Left ventricle myocardium inferior (tissue), 1 donor: ENCODE results near the gene SH3BGRL2. TPM values are rescaled to one million over a fixed set of nuclear protein-coding genes. Genes with fewer than 3 reads are reported as not detected.
"Not testable (repeated sequence)": the region's sequence is repeated elsewhere in the genome, so short reads cannot be mapped to it uniquely, and the experiment has no call there.

Experiments used
- DNase-seq: peaks from one replicate; pipeline ENCODE4 v3.0.0-alpha.2; 2020
- H3K27ac ChIP-seq: fragments of 200-600 bp; replicated peaks from 2 replicates; pipeline ENCODE4 v1.8.0; 2021
- H3K27me3 ChIP-seq: fragments of 200-600 bp; 2 replicates; pipeline ENCODE4 v1.8.0; 2021; ENCODE audit warnings: low read depth
- H3K36me3 ChIP-seq: fragments of 200-600 bp; 2 replicates; pipeline ENCODE4 v1.8.0; 2021
- H3K4me1 ChIP-seq: fragments of 200-600 bp; 2 replicates; pipeline ENCODE4 v1.8.0; 2021
- H3K4me3 ChIP-seq: fragments of 200-600 bp; 2 replicates; pipeline ENCODE4 v1.8.0; 2021; ENCODE audit warnings: mild to moderate bottlenecking, moderate library complexity
- H3K9me3 ChIP-seq: fragments of 200-600 bp; replicated peaks from 2 replicates; pipeline ENCODE4 v1.8.0; 2021
- intact Hi-C: fragments of 100-400 bp; cut with micrococcal nuclease; formaldehyde crosslinking; loops from one replicate; pipeline ENCODE4 v1.11.0; 2022
- total RNA-seq: library from RNA; stranded (reverse); fragmentation: NEBNext Ultra II Directional; extraction: Animal tissue kit (Norgen Biotek cat#: 25700); gene quantifications from one replicate; pipeline ENCODE4 v1.2.1, GENCODE V29; 2021
- TF ChIP-seq, protein P1 (sequence below): fragments of 200-600 bp; IDR thresholded peaks from 2 replicates; pipeline ENCODE4 v1.8.0; 2021; ENCODE audit warnings: antibody characterized with exemption, mild to moderate bottlenecking, borderline replicate concordance
- donor health status: DM: no; HTN: yes; CAD: no; lungs with severe emphysema.

Gene SH3BGRL2
- total RNA-seq, 1 donor from 2014 or later = 5.8 TPM

DNA sequence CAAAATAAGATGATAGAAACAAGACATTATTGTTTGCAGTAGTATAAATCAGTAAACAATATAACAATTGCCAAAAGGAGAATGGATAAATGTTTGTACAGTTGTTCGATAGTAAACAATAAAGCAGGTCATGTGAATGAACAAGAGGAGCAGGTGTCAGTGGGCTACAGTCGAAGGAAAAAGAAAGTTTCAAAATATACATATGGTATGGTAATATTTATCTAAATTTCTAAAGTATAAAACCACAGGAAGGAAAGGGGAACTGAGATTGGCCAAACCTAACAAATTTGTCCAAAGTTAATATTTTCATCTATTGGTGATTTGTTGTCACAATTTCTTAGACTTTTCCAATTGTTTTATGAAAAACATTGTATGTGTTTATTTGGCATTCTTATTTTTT lies 110.9 kb downstream of the SH3BGRL2 start:
- TF ChIP-seq, protein P1, sequence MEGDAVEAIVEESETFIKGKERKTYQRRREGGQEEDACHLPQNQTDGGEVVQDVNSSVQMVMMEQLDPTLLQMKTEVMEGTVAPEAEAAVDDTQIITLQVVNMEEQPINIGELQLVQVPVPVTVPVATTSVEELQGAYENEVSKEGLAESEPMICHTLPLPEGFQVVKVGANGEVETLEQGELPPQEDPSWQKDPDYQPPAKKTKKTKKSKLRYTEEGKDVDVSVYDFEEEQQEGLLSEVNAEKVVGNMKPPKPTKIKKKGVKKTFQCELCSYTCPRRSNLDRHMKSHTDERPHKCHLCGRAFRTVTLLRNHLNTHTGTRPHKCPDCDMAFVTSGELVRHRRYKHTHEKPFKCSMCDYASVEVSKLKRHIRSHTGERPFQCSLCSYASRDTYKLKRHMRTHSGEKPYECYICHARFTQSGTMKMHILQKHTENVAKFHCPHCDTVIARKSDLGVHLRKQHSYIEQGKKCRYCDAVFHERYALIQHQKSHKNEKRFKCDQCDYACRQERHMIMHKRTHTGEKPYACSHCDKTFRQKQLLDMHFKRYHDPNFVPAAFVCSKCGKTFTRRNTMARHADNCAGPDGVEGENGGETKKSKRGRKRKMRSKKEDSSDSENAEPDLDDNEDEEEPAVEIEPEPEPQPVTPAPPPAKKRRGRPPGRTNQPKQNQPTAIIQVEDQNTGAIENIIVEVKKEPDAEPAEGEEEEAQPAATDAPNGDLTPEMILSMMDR = no peak
- Histone ChIP-seq H3K27me3 (no peaks in the 10 kb centered on the region), H3K4me1 (no peaks in the 10 kb centered on the region), H3K4me3 (no peak overlapping the region), H3K36me3 (no peaks in the 10 kb centered on the region), H3K27ac (no peak overlapping the region), H3K9me3 (peaks cover 21% of the 10 kb centered on the region)
- intact Hi-C loops = no loop called here
- no peak for DNase-seq

GRCh38 chr6:79745282-79745681 lies 114.2 kb downstream of the SH3BGRL2 start:
- intact Hi-C loops, H3K27ac ChIP-seq, DNase-seq, H3K4me1 ChIP-seq, H3K27me3 ChIP-seq, H3K4me3 ChIP-seq, H3K36me3 ChIP-seq: not testable (repeated sequence)
- H3K9me3 ChIP-seq = peaks cover 21% of the 10 kb centered on the region

GRCh38 chr6:79746325-79746724 lies 115.2 kb downstream of the SH3BGRL2 start:
- H3K4me3 ChIP-seq, H3K27me3 ChIP-seq, DNase-seq, H3K36me3 ChIP-seq, intact Hi-C loops, H3K27ac ChIP-seq, H3K4me1 ChIP-seq: not testable (repeated sequence)
- peaks cover 13% of the 10 kb centered on the region for H3K9me3 ChIP-seq

- no peak overlapping the region for H3K4me3 ChIP-seq
Observed at GRCh38 chr6:79750806-79751205, 119.7 kb downstream of the SH3BGRL2 start.

More at GRCh38 chr6:79750806-79751205, 119.7 kb downstream of the SH3BGRL2 start:
- no peak overlapping the region for H3K27ac ChIP-seq
- no peaks in the 10 kb centered on the region for H3K36me3 ChIP-seq
- TF ChIP-seq, protein P1 = no peak
- H3K27me3 ChIP-seq = no peaks in the 10 kb centered on the region
- intact Hi-C loops = no loop called here
- no peak for DNase-seq
- H3K4me1 ChIP-seq = no peaks in the 10 kb centered on the region
- H3K9me3 ChIP-seq = peaks cover under 1% of the 10 kb centered on the region

Other genes with a start within 250 kb of the SH3BGRL2 start
- 1.8 TPM for gene LCA5, start 93.9 kb upstream of the SH3BGRL2 start, total RNA-seq